GM23248 (cell line): ENCODE data around the gene NR2C2. TPM values are rescaled to one million over a fixed set of nuclear protein-coding genes. Genes with fewer than 3 reads are reported as not detected.

Experiments used
- DNase-seq: peaks from one replicate; pipeline ENCODE4 v3.0.0-alpha.2; 2015
- H2AFZ ChIP-seq: fragments of 200-600 bp; sonication (generic); 2 replicates; pipeline ENCODE4 v1.6.1; 2016; ENCODE audit warnings: antibody characterized with exemption
- H3F3A ChIP-seq: fragments of 200-600 bp; sonication (generic); 2 replicates; pipeline ENCODE4 v1.6.1; 2016; ENCODE audit warnings: mild to moderate bottlenecking, antibody characterized with exemption, mixed run types; ENCODE audit not compliant: insufficient read depth
- H3K27ac ChIP-seq: fragments of 200-600 bp; sonication (generic); 2 replicates; pipeline ENCODE4 v1.5.1; 2016; ENCODE audit warnings: mild to moderate bottlenecking
- H3K27me3 ChIP-seq: fragments of 200-600 bp; sonication (generic); replicated peaks from 2 replicates; pipeline ENCODE4 v1.6.1; 2016; ENCODE audit warnings: mild to moderate bottlenecking; ENCODE audit not compliant: insufficient read depth
- H3K36me3 ChIP-seq: fragments of 200-600 bp; sonication (generic); 2 replicates; pipeline ENCODE4 v1.6.1; 2016; ENCODE audit warnings: low read depth, mild to moderate bottlenecking
- H3K4me1 ChIP-seq: fragments of 200-600 bp; sonication (generic); 2 replicates; pipeline ENCODE4 v1.6.1; 2016; ENCODE audit warnings: mild to moderate bottlenecking; ENCODE audit not compliant: insufficient read depth
- H3K4me2 ChIP-seq: fragments of 200-600 bp; sonication (generic); one replicate; pipeline ENCODE4 v1.6.1; 2016; ENCODE audit warnings: mild to moderate bottlenecking; ENCODE audit not compliant: unreplicated experiment
- H3K4me3 ChIP-seq: fragments of 200-600 bp; sonication (generic); 2 replicates; pipeline ENCODE4 v1.5.1; 2016; ENCODE audit warnings: mild to moderate bottlenecking
- H3K79me2 ChIP-seq: fragments of 200-600 bp; sonication (generic); 2 replicates; pipeline ENCODE4 v1.6.1; 2016; ENCODE audit warnings: mild to moderate bottlenecking; ENCODE audit not compliant: insufficient read depth
- H3K9ac ChIP-seq: fragments of 200-600 bp; sonication (generic); 2 replicates; pipeline ENCODE4 v1.6.1; 2016; ENCODE audit warnings: mild to moderate bottlenecking
- H3K9me2 ChIP-seq: fragments of 200-600 bp; sonication (generic); 2 replicates; pipeline ENCODE4 v1.6.1; 2016; ENCODE audit warnings: mixed run types, mild to moderate bottlenecking, moderate library complexity; ENCODE audit not compliant: insufficient read depth
- H3K9me3 ChIP-seq: fragments of 200-600 bp; sonication (generic); one replicate; pipeline ENCODE4 v1.6.1; 2017; ENCODE audit warnings: low read depth
- H4K20me1 ChIP-seq: fragments of 200-600 bp; sonication (generic); 2 replicates; pipeline ENCODE4 v1.6.0; 2016; ENCODE audit not compliant: insufficient read depth
- EZH2 ChIP-seq: fragments of 200-600 bp; sonication (generic); IDR thresholded peaks from 2 replicates; pipeline ENCODE4 v1.6.1; 2018; ENCODE audit warnings: antibody characterized with exemption, mild to moderate bottlenecking; ENCODE audit not compliant: insufficient read depth, poor library complexity, severe bottlenecking
- EZH2phosphoT487 ChIP-seq: fragments of 200-600 bp; sonication (generic); IDR thresholded peaks from 2 replicates; pipeline ENCODE4 v1.6.1; 2018; ENCODE audit warnings: antibody characterized with exemption, moderate library complexity, mild to moderate bottlenecking, low read depth; ENCODE audit not compliant: insufficient read depth
- WGBS, 2 experiments: methylation state at CpG; one replicate each; pipeline ENCODE4 v1.1.6; 2015 to 2017; ENCODE audit warnings: low lambda C conversion rate in 2 of 2, low coverage in 1 of 2; ENCODE audit errors: missing lambda C conversion rate in 2 of 2; 5-methylcytosine and 5-hydroxymethylcytosine counted together
- in situ Hi-C: fragments of 300-500 bp; cut with MboI; formaldehyde crosslinking; loops from 2 replicates; pipeline ENCODE4 v1.15.0; 2020
- polyA plus RNA-seq: library from polyadenylated mRNA; unstranded; fragments of >200 nt; fragmentation: Nextera tagmentation; extraction: Ambion mirVana; gene quantifications from 2 replicates; pipeline ENCODE4 v1.2.1, GENCODE V29; 2016
- total RNA-seq: library from RNA; depleted of rRNA; stranded (reverse); fragments of >200 nt; shearing (Covaris generic); gene quantifications from 2 replicates; pipeline ENCODE4 v1.2.3, GENCODE V29; 2014

Gene NR2C2
- total and polyA plus RNA-seq, 2 experiments from 2014 or later: 9.6 to 27.5 TPM

DNA sequence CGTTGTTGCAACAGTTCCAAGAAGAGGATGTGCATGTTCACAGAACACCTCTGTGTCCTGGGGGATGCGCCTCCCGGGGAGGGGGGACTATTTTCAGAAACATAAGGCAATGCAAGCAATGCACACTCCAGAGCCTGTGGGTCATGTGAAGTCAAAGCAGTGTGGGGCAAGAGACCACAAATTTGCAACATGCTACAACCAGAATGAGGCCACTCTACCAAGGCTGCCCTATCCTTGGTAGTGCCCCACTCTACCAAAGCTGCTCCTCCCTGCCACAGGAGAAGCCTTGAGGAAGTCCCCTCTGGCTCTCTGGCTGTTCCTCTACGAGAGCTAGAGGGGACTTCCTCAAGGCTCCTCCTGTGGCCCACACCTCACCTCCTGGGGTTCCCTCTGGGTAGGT lies 8.4 kb upstream of the NR2C2 start:
- in situ Hi-C loops: no loop called here
- WGBS, 2 experiments: 65 to 69% methylated on average over 3 to 4 of the region's 4 CpGs
- Histone ChIP-seq H3K4me1 (no peaks in the 10 kb centered on the region), H3K9me3 (no peaks in the 10 kb centered on the region), H3K79me2 (peaks cover 18% of the 10 kb centered on the region), H4K20me1 (0 out of 2 replicates have a peak, but pooled peaks cover under 1% of the 10 kb centered on the region), H3K9ac (no peak overlapping the region), H3K4me3 (no peak overlapping the region), H3K27ac (no peak overlapping the region), H3K9me2 (no peaks in the 10 kb centered on the region), H2AFZ (no peak overlapping the region), H3F3A (peaks cover 5% of the 10 kb centered on the region; the same call in 1 of the 2 replicates), H3K27me3 (no peaks in the 10 kb centered on the region), H3K36me3 (0 out of 2 replicates have a peak, but pooled peaks cover 4% of the 10 kb centered on the region), H3K4me2 (no peak overlapping the region)
- no peak for TF ChIP-seq EZH2
- no peak for TF ChIP-seq EZH2phosphoT487
- no peak for DNase-seq

DNA sequence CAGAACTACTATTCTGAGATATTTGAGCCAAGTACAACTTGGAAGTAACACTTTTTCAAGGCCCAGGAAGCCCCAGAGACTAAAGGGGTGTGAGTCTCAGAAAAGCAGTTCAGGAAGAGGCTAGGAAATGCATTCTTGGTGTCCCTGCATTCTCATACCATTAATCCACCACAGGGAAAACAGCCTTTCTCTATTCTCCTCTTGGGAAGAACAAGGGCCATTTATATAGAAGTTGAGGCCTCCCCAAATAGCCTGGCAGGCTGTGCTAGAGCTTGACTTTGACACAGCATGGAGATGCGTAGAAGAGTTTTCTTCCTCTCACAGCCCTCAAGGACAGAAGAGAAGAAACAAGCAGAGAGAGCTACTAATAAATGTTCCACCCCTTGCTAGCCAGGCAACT lies 5.5 kb upstream of the NR2C2 start:
- Histone ChIP-seq H3F3A (peaks cover 19% of the 10 kb centered on the region), H3K9ac (no peak overlapping the region), H2AFZ (no peak overlapping the region), H4K20me1 (0 out of 2 replicates have a peak, but pooled peaks cover 4% of the 10 kb centered on the region), H3K4me1 (peaks cover 11% of the 10 kb centered on the region), H3K9me2 (no peaks in the 10 kb centered on the region), H3K27me3 (no peaks in the 10 kb centered on the region), H3K27ac (no peak overlapping the region), H3K4me2 (no peak overlapping the region), H3K4me3 (no peak overlapping the region), H3K79me2 (peaks cover 47% of the 10 kb centered on the region), H3K36me3 (peaks cover 22% of the 10 kb centered on the region; the same call in 1 of the 2 replicates), H3K9me3 (no peaks in the 10 kb centered on the region)
- no peak for DNase-seq
- 95 to 100% methylated on average over 1 of the region's 1 CpG for WGBS, 2 experiments
- in situ Hi-C loops: no loop called here
- TF ChIP-seq EZH2: no peak
- TF ChIP-seq EZH2phosphoT487: no peak

DNA sequence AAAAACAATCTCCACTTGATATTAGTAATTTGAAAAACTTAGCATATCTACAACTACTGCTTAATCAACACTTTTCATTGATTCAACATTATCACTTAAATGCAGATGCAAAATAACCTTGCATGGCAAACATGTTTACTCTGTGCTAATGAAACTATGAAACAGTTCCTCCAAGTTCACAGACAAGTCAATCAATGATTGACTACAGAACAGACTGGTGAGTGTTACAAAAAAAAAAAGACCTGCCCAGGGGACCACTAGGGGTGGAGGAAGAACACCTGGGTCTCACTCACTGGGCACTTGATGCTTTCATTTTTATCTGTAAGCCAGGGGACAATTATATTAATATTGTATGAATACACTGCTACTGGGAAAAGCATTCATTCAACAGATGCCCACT lies 4.3 kb upstream of the NR2C2 start:
- Histone ChIP-seq H3F3A (peaks cover 21% of the 10 kb centered on the region), H3K27ac (no peak overlapping the region), H3K79me2 (peaks cover 50% of the 10 kb centered on the region), H3K9ac (no peak overlapping the region), H4K20me1 (0 out of 2 replicates have a peak, but pooled peaks cover 4% of the 10 kb centered on the region), H2AFZ (no peak overlapping the region), H3K9me3 (no peaks in the 10 kb centered on the region), H3K36me3 (peaks cover 22% of the 10 kb centered on the region; the same call in 1 of the 2 replicates), H3K4me2 (no peak overlapping the region), H3K4me3 (no peak overlapping the region), H3K9me2 (no peaks in the 10 kb centered on the region), H3K4me1 (peaks cover 11% of the 10 kb centered on the region), H3K27me3 (no peaks in the 10 kb centered on the region)
- in situ Hi-C loops: no loop called here
- TF ChIP-seq EZH2phosphoT487 (no peak), EZH2 (no peak)
- DNase-seq: no peak

DNA sequence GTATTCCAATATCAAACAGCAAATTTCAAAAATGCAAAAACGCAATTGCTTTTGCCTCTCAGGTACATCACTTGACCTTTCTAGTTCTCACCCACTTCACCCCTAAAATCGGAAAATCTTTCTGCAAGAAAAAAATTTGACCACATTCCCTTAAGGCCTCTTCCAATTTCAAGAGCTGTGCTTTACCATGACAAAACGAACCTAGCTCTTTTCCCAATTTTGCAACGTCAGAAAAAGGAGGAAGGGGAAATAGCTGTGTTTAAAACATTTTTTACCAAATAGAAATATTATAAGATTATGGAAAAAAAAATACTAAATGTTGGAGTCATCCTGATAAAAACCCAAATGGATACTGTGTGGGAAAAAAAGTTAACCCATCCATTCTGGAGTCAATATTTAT lies 1.1 kb upstream of the NR2C2 start:
- WGBS, 2 experiments: 31 to 32% methylated on average over 4 of the region's 4 CpGs
- H3K9me2 ChIP-seq: no peaks in the 10 kb centered on the region
- 0 out of 2 replicates have a peak overlapping the region, but pooled peaks have one; percentile 81 for H2AFZ ChIP-seq
- H3K4me1 ChIP-seq: peaks cover 16% of the 10 kb centered on the region
- peaks cover 22% of the 10 kb centered on the region; the same call in 1 of the 2 replicates for H3K36me3 ChIP-seq
- peak overlapping the region; percentile 97 for H3K4me3 ChIP-seq
- H3K9ac ChIP-seq: peak overlapping the region; percentile 88
- in situ Hi-C loops: no loop called here
- 0 out of 2 replicates have a peak, but pooled peaks cover 4% of the 10 kb centered on the region for H4K20me1 ChIP-seq
- H3K27me3 ChIP-seq: no peaks in the 10 kb centered on the region
- H3K4me2 ChIP-seq: peak overlapping the region; percentile 98
- no peaks in the 10 kb centered on the region for H3K9me3 ChIP-seq
- peak; percentile 13 for DNase-seq
- H3K79me2 ChIP-seq: peaks cover 77% of the 10 kb centered on the region
- TF ChIP-seq EZH2phosphoT487 (no peak), EZH2 (no peak)
- H3F3A ChIP-seq: peaks cover 20% of the 10 kb centered on the region
- peak overlapping the region; percentile 94 for H3K27ac ChIP-seq

DNA sequence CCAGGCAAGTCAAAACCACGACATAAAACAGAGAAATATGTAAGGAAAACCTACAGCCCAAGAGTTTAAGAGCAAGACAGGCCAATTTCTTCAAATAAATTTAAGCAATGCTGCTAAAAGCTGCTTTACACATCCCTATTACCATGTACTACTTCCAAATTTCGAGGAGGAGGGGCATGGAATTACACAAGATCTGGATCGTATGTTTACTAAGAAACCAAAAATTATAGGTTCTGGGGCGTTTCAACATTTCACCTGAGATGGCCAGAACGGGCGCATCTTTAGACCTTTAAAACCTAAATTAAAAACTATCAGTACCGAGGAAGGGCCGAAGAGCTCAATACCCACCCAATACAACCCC lies 664 bp upstream of the NR2C2 start:
- H3K4me3 ChIP-seq: peak overlapping the region; percentile 97
- peaks cover 22% of the 10 kb centered on the region; the same call in 1 of the 2 replicates for H3K36me3 ChIP-seq
- H2AFZ ChIP-seq: peak overlapping the region; percentile 81
- in situ Hi-C loops: no loop called here
- peak overlapping the region; percentile 94 for H3K27ac ChIP-seq
- peaks cover 16% of the 10 kb centered on the region for H3K4me1 ChIP-seq
- H3K9ac ChIP-seq: peak overlapping the region; percentile 88
- 0 out of 2 replicates have a peak, but pooled peaks cover 4% of the 10 kb centered on the region for H4K20me1 ChIP-seq
- TF ChIP-seq EZH2 (no peak), EZH2phosphoT487 (no peak)
- H3K27me3 ChIP-seq: no peaks in the 10 kb centered on the region
- H3K4me2 ChIP-seq: peak overlapping the region; percentile 98
- no peak for DNase-seq
- WGBS, 2 experiments: 1 to 2% methylated on average over 8 of the region's 8 CpGs
- H3K9me2 ChIP-seq: no peaks in the 10 kb centered on the region
- peaks cover 20% of the 10 kb centered on the region for H3F3A ChIP-seq
- peaks cover 82% of the 10 kb centered on the region for H3K79me2 ChIP-seq
- H3K9me3 ChIP-seq: no peaks in the 10 kb centered on the region
